ENCODE results near the gene TOM1. TPM values are rescaled to one million over a fixed set of nuclear protein-coding genes. Genes with fewer than 3 reads are reported as not detected.
A peak's percentile ranks its signal among the peaks of the same experiment; 100 is the strongest.

Gene TOM1
- total RNA-seq, 1 experiment from 2014 or later = 22.3 TPM

- H2BK12ac ChIP-seq (ENCODE audit: insufficient read length, low read depth, low read length) = peak overlapping the region; percentile 76
- H3K79me2 ChIP-seq (ENCODE audit: insufficient read depth, low read length) = peaks cover 6% of the 10 kb centered on the region; the same call in 1 of the 2 replicates
- WGBS (ENCODE audit: extremely low coverage, insufficient read length, low lambda C conversion rate) = no CpG with 5 or more reads among the region's 23 CpGs
- no peaks in the 10 kb centered on the region for H3K9me3 ChIP-seq (ENCODE audit: control insufficient read depth, low read depth, low read length)
- peak; percentile 46 for DNase-seq
- H3K23me2 ChIP-seq (ENCODE audit: insufficient read length, low read depth, low read length, poor library complexity, severe bottlenecking) = peaks cover 11% of the 10 kb centered on the region
- no peaks in the 10 kb centered on the region for H3K79me1 ChIP-seq (ENCODE audit: insufficient read depth, low read depth, low read length, poor library complexity, severe bottlenecking)
- no peak overlapping the region for H4K5ac ChIP-seq (ENCODE audit: insufficient read length, low read depth, low read length)
- Mint-ChIP-seq H3K36me3 (ENCODE audit: insufficient read depth in 1 of 3, low read depth in 3 of 3) (peaks cover 8 to 35% (median 32%) of the 10 kb centered on the region in 3 experiments; a peak in 6 of 7 replicates), H3K27me3 (ENCODE audit: low read depth) (peaks cover 7% of the 10 kb centered on the region), H3K4me3 (peak overlapping the region; percentile 91 to 97), H3K27ac (peak overlapping the region; percentile 55 to 99 (median 95)), H3K4me1 (peaks cover 24 to 25% of the 10 kb centered on the region in 2 experiments), H3K9me3 (no peaks in the 10 kb centered on the region)
- H2BK5ac ChIP-seq (ENCODE audit: insufficient read length, low read length) = no peak overlapping the region
- peak overlapping the region; percentile 79 for H3K18ac ChIP-seq (ENCODE audit: insufficient read length, low read depth, low read length)
- no peak overlapping the region for H4K91ac ChIP-seq (ENCODE audit: insufficient read length, low read depth, low read length)
- peak overlapping the region; percentile 100 for H3K4me2 ChIP-seq (ENCODE audit: insufficient read depth, insufficient read length, low read length)
- H2AFZ ChIP-seq (ENCODE audit: low read length) = no peak overlapping the region
- H3T11ph ChIP-seq (ENCODE audit: low read length) = peak overlapping the region; percentile 10
- H3K56ac ChIP-seq (ENCODE audit: insufficient read length, low read depth, low read length) = no peak overlapping the region
- H3K27ac ChIP-seq (ENCODE audit: insufficient read length, low read depth, low read length) = no peak overlapping the region
- peak overlapping the region; percentile 95 for H2BK120ac ChIP-seq (ENCODE audit: low read depth, low read length, poor library complexity, severe bottlenecking)
- H3K9ac ChIP-seq (ENCODE audit: extremely low read depth, insufficient read length, low read length) = peak overlapping the region; percentile 86
- H4K20me1 ChIP-seq (ENCODE audit: control insufficient read depth, insufficient read depth, insufficient read length) = no peaks in the 10 kb centered on the region
- H3K27me3 ChIP-seq (ENCODE audit: insufficient read depth, low read length) = no peaks in the 10 kb centered on the region
- H2BK15ac ChIP-seq (ENCODE audit: low read depth, low read length) = no peak overlapping the region
- H2AK5ac ChIP-seq (ENCODE audit: insufficient read length, low read length) = no peak overlapping the region
- H2BK20ac ChIP-seq (ENCODE audit: low read depth, low read length, poor library complexity, severe bottlenecking) = no peak overlapping the region
- no peak for TF ChIP-seq CTCF (conservative IDR thresholded peaks at IDR 0.05)
- no peaks in the 10 kb centered on the region for H3K4me1 ChIP-seq (ENCODE audit: insufficient read depth, low read length)
- peak overlapping the region; percentile 94 for H3K14ac ChIP-seq (ENCODE audit: insufficient read depth, low read length)
- no peak overlapping the region; the same call in 1 of the 2 replicates for H3K4ac ChIP-seq (ENCODE audit: low read depth, low read length)
- H3K23ac ChIP-seq (ENCODE audit: insufficient read length, low read depth, low read length) = no peak overlapping the region
- no peak overlapping the region for H4K8ac ChIP-seq (replicated peaks; ENCODE audit: insufficient read length, low read depth, low read length)
These were observed 41.3 kb upstream of the TOM1 start for GRCh38 chr22:35258191-35258988.
